Heart left ventricle (tissue), 13 donors: ENCODE results near the gene ARHGEF10L.

ENCODE experiments used
- CTCF ChIP-seq, 12 donors: fragments of 200-600 bp; sonication (generic) in 4 of 12; IDR thresholded peaks; one replicate each; pipeline versions ENCODE4 v1.5.0 to v1.8.0; 2018 to 2022; ENCODE audit warnings: antibody characterized with exemption in 12 of 12, mild to moderate bottlenecking in 5 of 12
- POLR2A ChIP-seq, 2 donors: fragments of 450-650 bp; IDR thresholded peaks; one replicate each; pipeline ENCODE4 v1.6.1; 2017; ENCODE audit warnings: antibody characterized with exemption in 2 of 2, mild to moderate bottlenecking in 2 of 2, moderate library complexity in 2 of 2
- donor health status: ischemic (EF 13 %, LVEDD 7.1; RV severe dilation, severe dysfunction).
- donor health status: DM: no; HTN: yes; CAD: no.
- donor health status: DM: no; HTN: no; CAD: no.
- donor health status: ischemic (EF 25% LVEDD 6.9; RV normal size, moderate dysfunction).
- donor health status: ischemic (EF 25% LVEDD 5.7; RV mildly dilated, moderate dysfunction).
- donor health status: ischemic (EF 35%, LVEDD 5.7; RV mildly dilated, moderate dysfunction).
- donor health status: nonischemic (EF 11% LVEDD 7.7; RV severe dilation, severe dysfunction).
- donor health status: DM: yes; HTN: yes; CAD: no.
- donor health status: PGD.
- donor health status: ischemic (EF 29% LVEDD 5.4; RV normal size, mild dysfunction).
- donor health status: nonischemic (EF 23%, LVEDD 6.1; RV moderate dilation, normal function).

GRCh38 chr1:17516303-17517214 is 22.9 kb upstream of the ARHGEF10L start:
- TF ChIP-seq CTCF (IDR thresholded peaks at IDR 0.05) (no peak), POLR2A (IDR thresholded peaks at IDR 0.05) (no peak)
